K562 (cell line): ENCODE results near the gene FGF14.

Experiments used
- CTBP1 ChIP-seq: fragments of 450-650 bp; IDR thresholded peaks from 2 replicates; pipeline ENCODE4 v1.6.1; 2016; ENCODE audit warnings: borderline replicate concordance
- EZH2 ChIP-seq: IDR thresholded peaks from 2 replicates; pipeline ENCODE4 v1.6.1; 2012; ENCODE audit warnings: low read depth, mild to moderate bottlenecking, inconsistent platforms, low read length, borderline replicate concordance
- KDM5B ChIP-seq: fragments of 200-600 bp; sonication (generic); IDR thresholded peaks from 2 replicates; pipeline ENCODE4 v1.6.1; 2012; ENCODE audit warnings: low read depth, mild to moderate bottlenecking, moderate library complexity, low read length, control low read depth, inconsistent platforms; ENCODE audit not compliant: insufficient replicate concordance
- PHF21A ChIP-seq: fragments of 450-650 bp; IDR thresholded peaks from 2 replicates; pipeline ENCODE4 v1.6.1; 2017; ENCODE audit warnings: low read depth, borderline replicate concordance
- SREBF2 ChIP-seq: sonication (generic); formaldehyde crosslinking; IDR thresholded peaks from 2 replicates; pipeline ENCODE4 v1.4.0; 2020; ENCODE audit warnings: mild to moderate bottlenecking, missing genetic modification reagents
- TOE1 ChIP-seq, 2 experiments: fragments of 450-650 bp in 1 of 2; sonication (generic) in 1 of 2; formaldehyde crosslinking in 1 of 2; IDR thresholded peaks; 2 replicates each; pipeline versions ENCODE4 v1.7.1 to v1.8.0; 2016 to 2022; ENCODE audit warnings: borderline replicate concordance in 2 of 2, mild to moderate bottlenecking in 2 of 2, antibody characterized with exemption in 1 of 2, inconsistent platforms in 1 of 2, low read depth in 1 of 2, missing genetic modification reagents in 1 of 2, moderate library complexity in 1 of 2
- U2AF1 ChIP-seq: fragments of 200-400 bp; formaldehyde crosslinking; optimal IDR thresholded peaks from 2 replicates; pipeline ENCODE3; 2017; ENCODE audit warnings: mild to moderate bottlenecking, low read depth, low read length, moderate library complexity
- ZBTB43 ChIP-seq: sonication (generic); formaldehyde crosslinking; IDR thresholded peaks from 2 replicates; pipeline ENCODE4 v1.8.0; 2023; ENCODE audit warnings: mild to moderate bottlenecking, missing genetic modification reagents
- ZNF232 ChIP-seq: sonication (generic); formaldehyde crosslinking; IDR thresholded peaks from 2 replicates; pipeline ENCODE4 v1.8.0; 2022; ENCODE audit warnings: mild to moderate bottlenecking, missing genetic modification reagents
- ZNF780A ChIP-seq: fragments of 250-450 bp; sonication (Bioruptor Pico); IDR thresholded peaks from 2 replicates; pipeline ENCODE4 v1.5.0; 2021; ENCODE audit warnings: mild to moderate bottlenecking
- TF ChIP-seq, protein P1 (sequence below), 3 experiments: IDR thresholded peaks in 2 of 3; conservative IDR thresholded peaks in 1 of 3; 2 replicates each; pipeline ENCODE4 v1.5.1; 2011 to 2012; ENCODE audit warnings: low read length in 3 of 3, mild to moderate bottlenecking in 3 of 3, control low read depth in 2 of 3, improper control_type of control experiment in 1 of 3, inconsistent platforms in 1 of 3, low read depth in 1 of 3, mixed read lengths in 1 of 3, moderate library complexity in 1 of 3; ENCODE audit not compliant: insufficient read depth in 2 of 3

- TF ChIP-seq ZBTB43 (CRISPR knock-in tag) (no peak), SREBF2 (CRISPR knock-in tag) (no peak), EZH2 (no peak), CTBP1 (no peak), U2AF1 (no peak), ZNF780A (no peak), PHF21A (no peak), KDM5B (no peak), TOE1 (IDR thresholded peaks at IDR 0.05; ENCODE audit: borderline replicate concordance) (no peak), TOE1 (CRISPR knock-in tag; IDR thresholded peaks at IDR 0.05; ENCODE audit: borderline replicate concordance, low read depth) (no peak), ZNF232 (CRISPR knock-in tag) (no peak)
- TF ChIP-seq, protein P1, sequence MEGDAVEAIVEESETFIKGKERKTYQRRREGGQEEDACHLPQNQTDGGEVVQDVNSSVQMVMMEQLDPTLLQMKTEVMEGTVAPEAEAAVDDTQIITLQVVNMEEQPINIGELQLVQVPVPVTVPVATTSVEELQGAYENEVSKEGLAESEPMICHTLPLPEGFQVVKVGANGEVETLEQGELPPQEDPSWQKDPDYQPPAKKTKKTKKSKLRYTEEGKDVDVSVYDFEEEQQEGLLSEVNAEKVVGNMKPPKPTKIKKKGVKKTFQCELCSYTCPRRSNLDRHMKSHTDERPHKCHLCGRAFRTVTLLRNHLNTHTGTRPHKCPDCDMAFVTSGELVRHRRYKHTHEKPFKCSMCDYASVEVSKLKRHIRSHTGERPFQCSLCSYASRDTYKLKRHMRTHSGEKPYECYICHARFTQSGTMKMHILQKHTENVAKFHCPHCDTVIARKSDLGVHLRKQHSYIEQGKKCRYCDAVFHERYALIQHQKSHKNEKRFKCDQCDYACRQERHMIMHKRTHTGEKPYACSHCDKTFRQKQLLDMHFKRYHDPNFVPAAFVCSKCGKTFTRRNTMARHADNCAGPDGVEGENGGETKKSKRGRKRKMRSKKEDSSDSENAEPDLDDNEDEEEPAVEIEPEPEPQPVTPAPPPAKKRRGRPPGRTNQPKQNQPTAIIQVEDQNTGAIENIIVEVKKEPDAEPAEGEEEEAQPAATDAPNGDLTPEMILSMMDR (IDR thresholded peaks at IDR 0.05 in 2 of 3, conservative IDR thresholded peaks at IDR 0.05 in 1 of 3; ENCODE audit: insufficient read depth in 2 of 3, low read depth in 1 of 3, low read length in 3 of 3) = no peak
These were observed 79.6 kb downstream of the FGF14 start for GRCh38 chr13:102322211-102322610.
